ENCODE results near the gene TEN1.

Gene TEN1

GRCh38 chr17:76007850-76008165 is 28.8 kb downstream of the TEN1 start:
- DNase-seq: peak in 1 of 2 experiments; percentile 21

GRCh38 chr17:76008208-76008607 is 29.2 kb downstream of the TEN1 start:
- no peak for DNase-seq

DNA sequence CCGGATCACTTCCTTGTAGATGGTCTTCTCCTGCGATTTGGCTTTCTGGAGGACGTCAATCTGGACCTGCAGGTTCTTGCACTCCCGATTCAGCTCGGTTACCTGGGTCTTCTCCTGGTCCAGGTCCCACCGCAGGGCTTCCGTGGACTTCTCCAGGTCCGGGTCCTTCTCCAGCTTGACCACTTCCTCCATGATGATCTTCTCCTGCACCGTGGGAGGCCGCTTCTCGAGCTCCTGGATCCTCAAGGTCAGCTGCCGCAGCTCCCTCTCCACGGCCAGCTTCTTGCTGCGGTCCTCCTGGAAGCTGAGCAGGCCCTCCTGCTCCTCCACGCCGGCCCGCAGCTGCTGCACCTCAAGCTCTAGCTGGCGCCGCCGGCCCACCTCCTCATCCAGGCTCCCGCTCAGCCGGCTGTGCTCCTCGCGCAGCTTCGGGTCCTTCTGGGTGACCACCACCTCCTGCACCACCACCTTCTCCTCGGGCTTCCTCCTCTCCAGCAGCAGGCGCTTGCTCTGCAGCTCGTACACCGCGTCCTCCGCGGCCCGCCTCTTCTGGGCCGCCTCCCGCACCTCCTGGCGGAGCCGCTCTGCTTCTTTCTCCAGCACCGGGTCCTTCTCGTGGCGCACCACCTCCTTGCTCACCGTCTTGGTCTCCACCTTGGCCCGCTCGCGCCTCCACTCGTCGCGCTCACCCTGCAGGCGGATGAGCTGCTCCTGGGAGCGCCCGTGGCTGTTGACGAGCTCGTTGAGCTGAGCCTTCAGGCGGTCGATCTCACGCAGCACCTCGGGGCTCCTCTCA is 29.8 kb downstream of the TEN1 start:
- DNase-seq: no peak

DNA sequence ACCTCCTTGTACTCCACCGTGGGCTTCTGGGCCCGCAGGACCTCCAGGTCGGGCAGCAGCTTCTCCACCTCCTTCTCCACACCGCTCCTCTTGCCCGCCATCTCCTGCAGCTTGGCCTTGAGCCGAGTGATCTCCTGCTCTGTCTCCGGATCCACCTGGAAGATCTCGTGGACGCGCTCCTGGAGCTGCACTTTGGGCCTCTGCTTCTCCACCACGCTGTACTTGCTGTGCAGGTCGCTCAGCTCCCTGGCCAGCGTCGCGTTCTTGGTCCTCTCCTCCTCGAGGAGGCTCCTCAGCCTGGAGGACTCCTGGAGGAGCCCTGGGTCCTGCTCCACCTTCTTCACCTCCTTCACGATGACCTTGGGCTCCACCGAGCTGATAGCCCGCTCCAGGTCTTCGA is 30.4 kb downstream of the TEN1 start:
- no peak for DNase-seq

- DNase-seq: no peak
Observed at GRCh38 chr17:76009969-76010661, 31.1 kb downstream of the TEN1 start.

DNA sequence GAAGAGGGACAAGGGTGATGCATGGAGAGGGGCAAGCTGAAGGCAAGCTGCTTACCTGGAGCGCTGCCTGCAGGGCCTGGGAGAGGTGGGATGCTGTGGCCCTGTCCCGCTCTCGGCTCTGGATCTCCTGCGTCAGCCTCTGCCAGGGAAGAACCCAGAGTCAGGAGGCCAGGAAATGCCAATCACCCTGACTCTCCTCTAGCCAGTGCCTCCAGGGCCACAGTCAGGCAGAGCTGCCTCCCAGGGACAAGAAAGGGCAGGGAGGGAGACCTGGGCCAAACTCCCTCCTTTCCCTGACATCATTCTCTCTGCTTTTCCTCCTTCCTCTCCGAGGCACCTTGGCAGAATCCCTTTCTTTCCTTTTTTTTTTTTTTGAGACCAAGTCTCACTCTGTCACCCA is 32.9 kb downstream of the TEN1 start:
- no peak for DNase-seq

DNA sequence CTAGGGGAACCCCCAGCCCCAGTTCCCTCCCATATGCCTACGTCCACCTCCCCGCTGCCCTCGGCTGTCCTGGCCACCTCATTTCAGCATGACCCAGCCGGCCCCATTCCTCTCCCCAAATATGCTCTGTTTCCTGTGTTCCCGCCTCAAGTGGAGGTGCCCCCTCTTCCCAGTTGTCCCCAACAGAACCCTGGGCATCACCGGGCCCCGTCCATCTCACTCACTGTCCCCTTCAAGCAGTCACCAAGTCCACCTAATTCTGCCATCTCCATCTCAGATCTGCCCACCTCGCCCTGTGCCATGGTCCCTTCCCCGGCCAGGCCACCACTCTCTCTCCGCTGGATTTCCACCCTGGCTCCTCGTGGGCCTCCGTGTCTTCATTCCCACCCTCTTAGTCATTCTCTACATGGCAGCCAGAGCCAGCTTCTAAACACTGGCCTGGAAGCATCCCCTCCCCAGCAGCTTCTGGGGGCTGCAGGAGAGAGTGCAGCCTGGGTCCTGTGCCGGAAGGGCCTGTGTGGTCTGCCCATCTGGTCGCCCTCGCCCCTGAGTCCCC is 34.4 kb downstream of the TEN1 start:
- no peak for DNase-seq

DNA sequence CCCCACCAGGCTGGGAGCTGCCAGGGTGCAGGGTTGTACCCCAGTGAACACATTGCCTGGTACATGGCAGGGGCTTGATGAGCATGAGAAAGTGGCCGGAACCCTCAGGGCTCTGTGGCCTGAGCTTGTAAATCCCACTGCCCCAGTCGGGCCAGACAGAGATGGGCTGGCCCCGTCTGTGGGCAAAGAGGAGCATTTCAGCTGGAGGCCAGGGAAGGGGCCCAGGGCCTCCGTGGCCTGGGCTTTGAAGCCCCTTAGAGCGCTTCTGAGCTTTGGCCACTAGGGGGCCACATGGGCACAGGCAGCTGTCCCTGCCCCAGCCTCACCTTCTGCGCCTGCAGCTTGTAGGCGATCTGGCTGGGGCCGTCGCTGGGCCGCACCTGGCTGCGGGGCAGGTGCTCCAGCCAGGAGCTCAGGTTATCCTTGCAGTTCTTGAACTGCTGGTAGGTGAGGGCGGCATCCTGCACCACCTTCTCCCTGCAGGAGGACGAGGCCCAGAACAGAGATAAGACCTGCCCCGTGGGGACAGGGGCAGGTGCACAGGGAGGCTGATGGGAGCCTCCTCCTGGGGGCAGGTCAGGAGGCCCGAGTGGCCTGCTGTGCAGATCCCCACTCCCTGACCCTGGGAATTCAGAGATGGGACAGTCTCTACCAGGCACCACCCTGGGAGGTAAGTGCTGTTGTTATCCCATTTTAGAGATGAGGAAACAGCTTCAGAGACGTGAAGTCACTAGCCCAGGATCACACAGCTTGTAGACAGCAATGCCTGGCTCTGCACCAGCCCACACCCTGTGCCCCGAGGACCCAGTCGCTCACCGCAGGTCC is 35.3 kb downstream of the TEN1 start:
- peak; percentile 75 to 91 for DNase-seq

DNA sequence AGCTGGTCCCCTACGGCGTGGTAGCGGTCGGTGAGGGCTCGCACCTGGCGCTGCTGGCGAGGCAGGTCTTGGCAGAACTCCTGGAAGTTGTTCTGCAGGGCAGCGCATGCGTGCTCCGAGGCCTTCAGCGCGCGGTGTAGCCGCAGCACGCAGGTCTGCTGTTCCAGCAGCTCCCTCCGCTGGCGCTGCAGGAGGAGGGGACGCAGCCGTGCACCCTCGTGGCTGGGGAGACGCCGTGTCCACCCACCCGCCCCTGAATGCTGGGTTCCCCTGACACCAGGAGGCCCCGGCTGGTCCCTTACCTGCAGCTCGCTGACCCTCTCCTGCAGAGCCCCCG is 35.9 kb downstream of the TEN1 start:
- DNase-seq: peak; percentile 15 to 65

- no peak for DNase-seq
Observed at GRCh38 chr17:76017481-76018339, 38.7 kb downstream of the TEN1 start.

DNA sequence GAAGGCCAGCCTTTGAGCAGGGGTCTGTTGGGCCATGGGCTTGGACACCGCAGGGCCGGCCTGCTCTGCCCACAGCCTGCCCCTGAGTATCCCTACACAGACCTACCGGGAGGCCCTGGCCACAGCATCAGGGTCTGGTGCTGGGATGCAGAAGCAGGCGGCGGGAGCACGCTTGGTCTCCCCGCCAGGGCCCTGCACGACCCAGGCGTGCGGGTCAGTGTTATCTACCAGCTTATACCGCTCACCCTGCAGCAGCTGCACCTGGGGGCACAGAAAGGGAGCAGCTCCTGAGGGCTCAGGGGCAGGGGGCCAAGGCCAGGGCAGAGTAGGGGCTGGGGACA is 39.3 kb downstream of the TEN1 start:
- no peak for DNase-seq

- DNase-seq: no peak
Observed at GRCh38 chr17:76018801-76019200, 39.8 kb downstream of the TEN1 start.

GRCh38 chr17:76019833-76020467 is 40.9 kb downstream of the TEN1 start:
- DNase-seq: no peak

DNA sequence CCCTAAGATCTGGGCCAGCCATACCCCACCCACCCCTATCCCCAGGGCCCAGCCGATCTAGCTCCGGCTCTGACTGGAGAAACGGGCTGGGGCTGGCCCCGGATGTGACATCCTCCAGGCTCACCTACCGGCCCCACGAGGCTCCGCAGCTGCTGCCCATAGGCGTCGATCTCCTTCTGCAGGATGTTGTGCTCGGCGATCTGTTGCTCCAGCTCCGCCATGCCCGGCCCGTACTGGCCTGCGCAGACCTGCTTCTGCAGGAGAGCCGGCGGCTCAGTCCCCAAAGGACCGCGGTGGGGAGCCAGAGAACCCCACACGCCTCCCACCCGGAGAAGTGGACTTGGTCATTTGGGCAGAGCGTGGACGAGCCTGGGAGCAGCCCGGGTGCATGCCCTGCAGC is 43.2 kb downstream of the TEN1 start:
- DNase-seq: no peak

- DNase-seq: no peak
Observed at GRCh38 chr17:76022973-76023899, 44.2 kb downstream of the TEN1 start.

DNA sequence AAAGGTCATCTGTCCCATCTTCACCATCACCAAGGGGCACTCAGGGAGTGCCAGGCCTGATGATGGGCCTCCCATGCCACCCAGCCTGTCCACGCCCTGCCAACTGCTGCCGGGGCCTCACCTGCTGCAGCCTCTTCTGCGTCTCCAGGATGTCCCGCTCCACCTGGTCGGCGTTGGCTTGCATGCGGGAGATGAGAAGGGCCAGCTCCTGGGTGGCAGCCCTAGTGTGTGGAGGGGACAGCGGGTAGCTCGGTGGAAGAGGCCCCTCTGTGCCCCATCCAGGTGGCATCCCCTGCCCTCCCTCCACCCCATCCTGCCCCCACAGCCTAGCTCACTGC is 44.8 kb downstream of the TEN1 start:
- no peak for DNase-seq

DNA sequence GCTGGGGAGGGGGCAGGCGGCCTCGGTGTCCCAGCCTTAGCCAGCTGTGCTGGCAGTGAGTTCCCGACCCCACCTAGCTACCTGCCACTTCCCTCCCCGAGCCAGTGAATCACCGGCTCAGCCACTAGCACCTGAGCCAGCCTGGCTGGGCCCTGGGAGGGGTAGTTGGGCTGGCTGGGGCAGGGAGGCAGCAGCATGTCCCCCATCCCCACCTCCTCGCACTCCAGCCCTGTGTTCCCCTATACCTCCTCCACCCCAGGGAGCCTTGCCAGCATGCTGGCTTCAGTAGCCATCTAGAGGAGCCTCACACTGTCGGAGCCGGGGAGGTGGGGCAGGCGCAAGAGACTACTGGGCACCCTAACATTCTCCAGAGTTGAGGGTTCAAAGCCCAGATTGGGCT is 45.3 kb downstream of the TEN1 start:
- no peak for DNase-seq

GRCh38 chr17:76025294-76025693 is 46.3 kb downstream of the TEN1 start:
- DNase-seq: no peak

GRCh38 chr17:76026714-76027158 is 47.7 kb downstream of the TEN1 start:
- no peak for DNase-seq

DNA sequence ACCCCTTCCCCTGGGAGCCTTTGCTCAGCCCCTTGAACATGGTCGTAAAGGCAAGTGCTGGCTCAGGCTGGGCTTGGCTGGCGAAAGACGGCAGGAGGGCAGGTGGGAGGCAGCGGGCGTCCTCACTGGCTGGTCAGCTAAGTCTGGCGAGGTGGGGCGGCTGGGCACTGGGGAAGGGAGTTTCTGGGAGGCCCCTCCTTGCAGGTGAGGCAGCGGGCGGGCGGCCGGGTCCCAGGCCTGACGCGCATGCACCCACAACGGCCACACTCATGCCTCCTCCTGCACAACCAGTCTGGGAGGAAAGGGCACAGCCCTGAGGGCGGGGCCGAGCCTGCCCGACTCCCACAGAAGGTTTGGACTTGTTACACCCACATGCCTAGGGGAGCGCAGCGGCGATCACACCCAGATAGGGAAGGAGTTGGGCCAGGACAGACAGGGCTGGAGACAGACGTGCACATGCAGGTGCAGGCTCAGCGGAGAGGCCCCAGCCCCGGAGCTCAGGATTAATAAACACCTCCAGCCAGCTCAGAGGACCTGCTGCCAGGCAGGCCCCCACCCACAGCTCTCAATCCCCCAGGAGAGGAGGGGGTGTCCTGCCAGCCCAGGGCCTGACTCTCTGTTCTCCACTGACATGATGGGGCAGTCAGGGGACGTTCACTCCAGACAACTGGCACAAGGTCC is 48.3 kb downstream of the TEN1 start, which contains the start of gene EVPL:
Gene EVPL (minus strand): TSS at position 148 of the 681 bp plus-strand sequence. CDS start 108 bp downstream, at position 40.
- DNase-seq: no peak

Measured in NCI-H524 (cell line).